ENCODE results near the gene A2M.

GRCh38 chr12:9068600-9068999 is 47.1 kb downstream of the A2M start:
- TF ChIP-seq CTCF (IDR thresholded peaks at IDR 0.05): no peak
- no peak for TF ChIP-seq POLR2A (IDR thresholded peaks at IDR 0.05)
